Fibroblast of the conjunctiva (primary cell): ENCODE data around the gene PAFAH2.

Source experiments
- DNase-seq: peaks from one replicate; pipeline ENCODE4 v3.0.0-alpha.2; 2010; ENCODE audit warnings: low read depth

PAFAH2 gene

DNA sequence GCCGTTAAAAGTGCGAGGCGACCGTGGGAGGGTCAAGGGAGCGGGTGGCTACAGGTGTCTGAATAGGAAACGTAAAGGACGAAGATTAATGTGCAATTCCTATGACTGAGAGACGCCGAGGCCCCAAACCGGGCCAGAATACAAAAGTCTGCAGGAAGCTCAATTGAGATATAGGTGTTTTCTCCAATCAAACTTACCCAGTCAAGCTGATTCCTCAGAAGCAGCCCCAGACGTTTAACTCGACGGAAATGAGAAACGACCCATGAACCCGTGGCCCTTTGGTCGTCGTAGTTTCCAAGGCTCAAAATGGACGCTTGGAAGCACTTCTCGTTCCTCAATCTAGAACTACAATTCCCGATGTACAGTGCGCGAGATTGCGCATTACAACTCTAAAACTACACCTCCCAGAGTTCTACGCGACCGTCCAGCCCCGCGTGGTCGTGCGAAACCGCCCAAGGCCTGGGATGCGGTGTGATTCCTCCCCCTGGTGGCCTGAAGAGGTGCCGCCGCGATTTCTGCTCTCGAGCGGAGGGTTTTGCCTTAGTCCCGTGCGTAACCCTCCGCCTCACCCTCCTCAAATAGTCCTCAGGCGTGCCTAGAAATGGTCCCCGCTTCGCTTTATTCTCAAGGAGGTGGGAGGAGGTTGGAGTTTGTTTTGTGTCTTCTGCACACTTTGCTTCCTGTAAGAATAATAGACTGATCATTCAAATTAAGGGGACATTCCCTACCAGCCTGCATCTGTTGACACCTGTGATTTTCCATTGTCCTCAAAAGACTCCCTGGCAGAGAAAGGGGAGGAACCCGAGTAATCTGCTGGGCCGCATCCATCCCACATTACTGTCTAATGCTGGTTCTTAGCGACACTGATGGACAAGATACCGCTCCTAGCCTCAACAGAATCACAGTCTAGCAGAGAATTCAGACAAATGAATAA, at the start of gene PAFAH2:
Gene PAFAH2 (minus strand): TSS at position 236 of the 934 bp plus-strand sequence. CDS start 7,247 bp downstream, outside the sequence.
- peak; percentile 98 for DNase-seq

DNA sequence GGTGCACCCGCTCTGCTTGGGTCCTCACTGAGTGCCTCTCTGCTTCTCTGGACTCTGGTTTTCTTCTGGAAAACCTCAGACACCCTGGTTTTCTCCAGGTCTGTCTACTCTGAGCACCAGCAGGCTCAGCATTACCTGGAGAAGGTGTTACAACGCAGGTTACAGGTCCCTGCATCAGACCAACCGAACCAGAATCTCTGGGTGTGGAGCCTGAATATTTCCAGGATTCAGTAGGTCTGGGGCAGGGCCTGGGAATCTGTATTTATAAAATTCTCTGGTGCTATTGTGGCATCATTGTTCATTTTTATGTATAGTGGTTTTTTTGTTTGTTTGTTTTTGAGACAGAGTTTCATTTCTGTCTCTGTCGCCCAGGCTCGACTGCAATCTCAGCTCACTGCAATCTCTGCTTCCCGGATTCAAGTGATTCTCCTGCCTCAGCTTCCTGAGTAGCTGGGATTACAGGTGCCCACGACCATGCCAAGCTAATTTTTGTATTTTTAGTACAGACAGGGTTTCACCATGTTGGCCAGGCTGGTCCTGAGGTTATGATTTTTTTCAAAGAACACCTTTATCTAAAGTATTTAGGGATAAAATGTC, 49.5 kb upstream of the PAFAH2 start:
- DNase-seq: no peak

DNA sequence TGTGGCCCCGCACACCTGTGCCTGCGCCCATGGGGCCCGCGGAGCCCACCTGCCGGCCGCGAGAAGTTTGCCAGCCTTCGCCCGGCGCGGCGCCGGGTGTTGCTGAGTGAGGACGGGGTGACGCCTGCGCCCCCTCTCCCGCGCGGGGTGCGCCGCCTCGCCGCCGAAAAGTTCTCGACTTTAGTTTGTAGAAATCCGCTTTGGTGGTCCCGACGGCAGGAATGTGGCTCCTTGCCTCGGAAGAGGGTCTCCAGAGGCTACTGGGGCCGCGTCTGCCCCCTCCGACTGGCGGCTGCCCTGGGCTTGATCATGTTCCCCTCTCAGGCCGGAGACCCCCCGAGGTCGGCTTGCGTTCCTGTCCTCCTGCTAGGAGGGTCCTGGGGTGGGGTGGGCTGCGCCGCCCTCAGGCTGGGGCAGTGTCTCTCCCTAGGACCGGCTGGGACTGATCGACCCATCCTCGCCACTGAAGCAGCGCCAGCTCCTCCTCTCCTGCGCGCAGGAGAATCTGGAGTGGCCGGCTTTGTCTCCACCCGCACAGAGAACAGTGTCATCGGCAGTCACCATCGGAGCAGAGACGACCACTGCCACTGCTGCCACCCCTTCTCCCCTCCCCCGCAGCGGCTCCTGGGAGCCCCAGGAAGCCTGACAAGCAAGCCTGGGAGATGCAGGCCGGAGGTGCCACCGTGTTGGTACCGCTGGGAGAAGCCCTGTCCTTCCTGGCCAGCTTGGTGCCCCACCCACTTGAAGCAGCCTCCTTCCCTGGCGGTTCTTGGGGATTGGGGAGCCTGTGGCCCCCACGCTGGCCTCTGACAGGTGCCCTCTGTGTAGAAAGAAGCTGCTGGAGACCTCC, 48.6 kb upstream of the PAFAH2 start:
- no peak for DNase-seq

DNA sequence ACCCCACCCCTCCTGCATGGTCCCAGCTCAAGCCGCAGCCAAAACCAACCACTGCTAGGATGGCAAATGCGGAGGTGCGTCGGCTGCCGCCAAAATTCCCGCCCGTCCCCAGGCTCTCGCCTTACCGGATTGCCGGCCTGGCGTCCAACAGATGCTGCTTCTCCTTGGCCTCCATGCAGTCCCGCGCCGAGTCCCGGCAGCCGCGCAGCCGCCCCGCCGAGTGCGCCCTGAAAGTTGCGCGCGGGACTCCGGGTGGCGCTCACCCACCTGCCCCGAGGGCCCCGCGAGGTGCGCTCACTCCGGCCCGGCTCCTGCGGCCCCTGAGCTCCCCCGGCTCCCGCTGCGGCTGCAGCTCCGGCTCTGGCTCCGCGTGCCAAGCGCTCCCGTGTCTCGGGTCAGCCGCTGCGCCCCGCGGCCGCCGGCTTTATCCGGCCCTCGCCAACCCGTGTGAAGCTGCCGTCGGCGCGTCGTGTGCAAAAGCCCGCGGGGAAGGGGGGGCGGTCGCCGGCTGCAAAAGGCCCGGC, 47.9 kb upstream of the PAFAH2 start, which contains the start of gene SLC30A2:
Gene SLC30A2 (minus strand): TSS at position 397 of the 524 bp plus-strand sequence. CDS start 222 bp downstream, at position 175.
- no peak for DNase-seq

DNA sequence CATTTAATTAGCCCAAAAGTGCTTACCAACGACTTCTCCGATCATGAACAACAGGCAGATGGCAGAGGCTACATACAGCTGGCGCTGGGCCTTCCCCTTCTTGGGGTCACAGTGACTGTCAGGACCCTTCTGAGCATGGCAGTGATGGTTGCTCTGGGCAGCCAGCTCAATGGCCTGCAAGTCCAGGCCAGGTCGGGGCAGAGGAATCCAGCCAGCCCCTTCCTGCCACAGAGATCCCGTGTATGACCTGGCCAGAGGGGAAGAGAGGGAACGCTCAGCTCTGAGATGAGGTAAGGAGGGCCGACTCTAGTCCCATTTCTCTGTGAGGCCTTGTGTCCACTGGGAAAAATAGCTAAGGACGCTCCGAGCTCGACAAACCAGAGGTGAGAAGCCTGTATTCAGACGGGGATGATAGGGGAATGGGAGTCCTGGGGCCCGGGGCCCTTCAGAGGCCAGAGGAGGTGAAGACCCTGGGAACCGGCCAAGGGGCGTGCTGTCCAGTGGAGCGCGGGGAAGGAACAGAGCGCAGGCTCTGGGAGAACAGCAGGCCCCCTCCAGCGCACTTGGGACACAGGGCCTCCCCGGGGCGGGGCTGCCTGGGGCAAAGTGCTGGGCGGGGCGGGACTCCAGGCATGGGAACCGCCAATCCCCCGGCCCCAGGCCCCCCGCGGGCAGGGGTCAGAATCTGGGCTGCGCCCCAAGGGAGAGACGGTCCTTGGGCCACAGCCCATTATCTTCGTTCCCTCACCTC, 47.3 kb upstream of the PAFAH2 start:
- DNase-seq: no peak

DNA sequence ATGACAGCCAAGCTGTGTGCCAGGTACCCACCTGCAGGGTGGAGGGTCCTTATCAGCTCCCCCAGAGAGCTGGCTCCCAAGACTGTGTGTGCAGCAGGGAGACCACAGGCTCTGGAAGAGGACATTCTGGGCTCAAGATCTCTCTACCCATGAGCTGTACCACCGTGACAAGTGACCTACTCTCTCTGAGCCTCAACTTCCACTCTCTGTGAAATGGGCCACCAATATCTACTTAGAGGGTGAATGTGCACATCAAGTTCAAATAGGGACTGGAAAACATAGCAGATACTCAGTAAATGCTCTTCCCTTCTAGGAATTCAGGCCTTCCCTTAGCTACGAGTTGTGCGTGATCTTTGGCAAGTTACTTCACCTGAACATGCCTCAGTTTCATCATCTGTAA, 46.6 kb upstream of the PAFAH2 start:
- no peak for DNase-seq

DNA sequence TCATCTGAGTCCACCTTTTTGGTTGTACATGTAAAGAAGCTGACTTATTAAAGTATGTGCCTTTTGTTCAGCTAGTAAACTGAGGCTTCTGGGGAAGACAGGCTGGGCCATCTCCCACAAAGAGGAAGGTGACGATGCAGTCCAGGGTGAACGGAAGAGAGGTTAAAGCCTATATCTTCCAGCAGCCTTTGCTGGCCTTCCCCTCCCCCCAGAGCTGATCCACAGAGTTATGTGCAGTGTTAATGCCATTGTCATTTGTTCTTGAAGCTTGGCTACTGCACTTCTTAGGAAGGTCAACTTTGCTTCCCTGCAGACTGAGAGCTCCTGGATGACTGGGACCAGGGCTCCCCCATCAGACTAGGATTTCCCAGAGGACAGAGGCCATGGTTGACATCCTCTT, 45.9 kb upstream of the PAFAH2 start:
- no peak for DNase-seq

DNA sequence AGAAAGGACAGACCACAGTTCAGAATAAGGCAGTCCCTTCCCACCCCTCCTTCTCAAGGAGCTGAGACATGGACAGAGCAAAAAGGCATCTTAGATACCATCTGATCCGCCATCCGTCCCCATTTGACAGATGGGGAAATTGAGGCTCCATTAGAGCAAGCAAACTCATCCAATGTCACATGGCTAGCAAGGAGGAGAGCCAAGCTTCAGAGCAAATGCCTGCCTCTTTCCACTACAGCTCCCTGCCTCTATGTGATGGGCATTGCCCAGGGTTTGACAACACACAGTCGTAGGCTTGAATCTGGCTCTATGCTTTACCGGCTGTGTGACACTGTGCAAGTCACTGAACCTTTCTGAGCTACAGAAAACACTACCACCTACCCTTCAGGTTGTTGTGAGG, 44.1 kb upstream of the PAFAH2 start:
- DNase-seq: no peak

DNA sequence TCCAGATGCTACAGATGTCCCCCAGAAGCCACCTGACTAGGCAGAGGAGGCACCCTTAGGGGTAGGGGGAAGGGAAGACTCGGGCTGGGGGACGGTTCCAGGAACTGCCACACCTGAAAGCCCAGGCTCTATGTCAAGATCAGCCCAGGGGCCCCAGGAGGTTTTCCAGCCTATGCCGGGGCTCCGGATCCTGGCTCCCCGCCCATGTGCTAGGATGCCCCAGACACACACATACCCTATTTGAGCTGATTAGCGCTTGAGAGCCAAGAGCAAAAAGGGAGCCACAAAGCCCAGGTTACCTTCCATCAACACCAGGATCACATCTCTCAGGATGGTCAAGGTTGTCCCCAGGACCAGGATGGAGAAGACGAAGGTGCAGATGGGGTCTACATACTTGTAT, 43.5 kb upstream of the PAFAH2 start:
- DNase-seq: no peak

DNA sequence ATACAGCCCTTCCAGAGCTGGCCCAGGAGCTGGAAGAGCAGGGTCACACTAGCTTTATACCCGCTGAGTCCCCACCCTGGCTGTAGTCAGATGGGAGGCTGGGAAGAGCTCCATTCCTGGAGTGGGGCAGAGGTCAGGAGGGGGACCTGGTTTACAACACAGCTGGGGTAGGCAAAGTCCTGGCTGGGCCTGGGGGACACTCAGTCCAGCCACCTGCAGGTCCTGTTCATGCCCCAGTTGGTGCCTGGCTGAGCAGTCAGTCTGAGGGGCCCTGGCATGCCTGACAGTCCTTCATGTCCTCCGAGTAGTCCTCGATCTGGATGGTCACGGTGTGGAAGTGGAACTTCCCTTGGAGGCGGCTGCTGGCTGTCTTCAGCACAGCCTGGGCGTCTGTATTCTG, 41.0 kb upstream of the PAFAH2 start:
- no peak for DNase-seq

DNA sequence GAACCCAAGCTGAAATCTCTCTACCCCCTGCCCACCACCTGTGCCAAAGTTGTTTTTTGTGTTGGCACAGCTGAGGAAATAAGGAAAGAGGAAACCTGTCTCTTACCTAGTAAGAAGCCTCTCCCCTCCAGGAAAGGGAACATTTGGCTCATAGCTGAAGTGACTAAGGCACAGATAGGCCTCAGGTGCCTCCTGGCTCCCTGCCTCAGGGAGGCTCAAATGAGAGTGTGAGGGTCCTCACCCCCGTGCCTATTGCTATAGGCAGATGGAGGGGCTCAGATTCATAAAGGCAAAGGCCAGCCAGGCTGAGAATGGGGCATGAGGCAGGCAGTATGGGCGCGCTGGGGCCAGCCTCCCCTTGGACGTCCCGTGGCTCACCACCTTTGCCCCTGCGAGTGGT, 40.6 kb upstream of the PAFAH2 start:
- no peak for DNase-seq

DNA sequence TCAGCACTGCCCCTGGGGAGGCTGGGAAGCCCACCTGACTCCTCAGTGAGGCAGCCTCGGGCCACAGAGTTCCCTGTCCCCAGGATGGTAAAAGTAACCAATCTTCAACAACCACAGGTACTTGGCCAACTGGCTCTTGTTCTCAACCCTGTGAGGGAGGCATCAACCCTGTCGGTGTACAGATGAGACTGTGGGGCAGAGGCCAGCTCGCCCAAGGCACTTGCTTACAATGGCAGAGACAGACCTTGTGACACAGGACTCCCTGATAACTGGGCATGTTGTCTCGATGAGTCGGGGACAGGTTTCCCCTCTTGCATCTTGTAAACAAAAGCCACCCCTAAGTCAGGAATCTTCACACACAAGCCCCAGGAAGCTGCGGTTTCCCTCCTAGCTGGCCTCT, 40.0 kb upstream of the PAFAH2 start:
- no peak for DNase-seq

DNA sequence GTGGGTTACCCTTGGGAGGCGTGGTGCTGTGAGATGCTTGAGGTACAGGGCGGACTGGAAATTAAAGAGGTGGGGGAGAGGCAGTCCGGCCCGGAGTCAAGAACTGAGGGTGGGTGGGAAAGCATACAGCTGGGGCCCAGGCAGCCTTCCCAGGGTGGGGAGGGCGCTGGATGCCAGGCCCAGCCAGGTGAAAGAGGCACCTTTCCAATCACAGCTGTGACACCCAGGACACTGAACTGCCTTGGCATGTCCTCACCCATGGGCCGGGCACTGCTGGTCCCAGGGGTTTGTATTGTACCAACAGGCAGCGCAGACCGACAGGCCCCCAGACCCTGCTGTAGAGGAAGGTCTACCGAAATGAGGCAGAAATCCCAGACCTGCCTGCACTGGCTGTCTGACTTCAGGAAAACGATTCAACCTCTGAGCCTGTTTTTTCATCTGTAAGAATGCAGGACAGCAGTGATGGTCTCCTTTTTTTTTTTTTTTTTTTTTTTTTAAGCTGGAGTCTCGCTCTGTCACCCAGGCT, 39.0 kb upstream of the PAFAH2 start:
- no peak for DNase-seq

DNA sequence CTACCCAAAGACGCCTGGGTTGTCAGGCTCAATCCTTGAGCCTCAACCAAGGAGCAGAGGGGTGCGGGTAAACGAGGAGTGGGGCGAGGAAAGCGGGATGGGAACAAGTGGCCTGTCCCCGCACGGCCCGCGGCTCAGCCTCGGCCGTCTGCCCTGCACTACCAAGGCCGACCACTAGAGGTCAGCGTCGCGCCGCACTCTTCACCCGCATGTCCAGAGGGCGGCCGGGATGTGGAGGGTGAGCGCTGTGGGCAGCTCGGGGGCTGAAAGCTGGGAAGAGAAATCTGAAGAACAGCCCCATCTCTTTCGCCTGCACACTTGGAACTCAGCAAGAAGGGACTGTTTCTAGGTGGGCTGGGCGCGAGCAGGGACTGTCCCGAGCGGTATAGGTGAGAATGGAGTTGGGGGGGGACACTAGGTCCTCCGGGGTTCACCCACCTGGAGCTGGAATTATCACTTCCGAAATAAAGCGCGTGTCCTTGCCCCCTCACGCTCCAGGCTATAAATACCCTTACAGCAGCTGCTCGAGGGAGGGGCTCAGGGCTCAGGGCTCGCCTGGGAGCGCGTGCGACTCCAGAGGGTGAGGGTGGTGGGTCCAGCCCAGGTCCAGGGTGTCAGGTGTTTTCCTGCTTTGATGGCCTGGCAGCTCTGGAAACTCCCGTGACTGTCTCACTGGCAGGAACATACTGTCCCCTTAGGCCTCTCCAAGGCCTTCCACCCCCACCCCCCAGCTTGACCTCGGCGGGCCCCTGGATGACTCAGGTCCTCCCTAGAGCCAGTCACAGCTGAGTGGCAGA, 38.3 kb upstream of the PAFAH2 start:
- peak; percentile 34 for DNase-seq

DNA sequence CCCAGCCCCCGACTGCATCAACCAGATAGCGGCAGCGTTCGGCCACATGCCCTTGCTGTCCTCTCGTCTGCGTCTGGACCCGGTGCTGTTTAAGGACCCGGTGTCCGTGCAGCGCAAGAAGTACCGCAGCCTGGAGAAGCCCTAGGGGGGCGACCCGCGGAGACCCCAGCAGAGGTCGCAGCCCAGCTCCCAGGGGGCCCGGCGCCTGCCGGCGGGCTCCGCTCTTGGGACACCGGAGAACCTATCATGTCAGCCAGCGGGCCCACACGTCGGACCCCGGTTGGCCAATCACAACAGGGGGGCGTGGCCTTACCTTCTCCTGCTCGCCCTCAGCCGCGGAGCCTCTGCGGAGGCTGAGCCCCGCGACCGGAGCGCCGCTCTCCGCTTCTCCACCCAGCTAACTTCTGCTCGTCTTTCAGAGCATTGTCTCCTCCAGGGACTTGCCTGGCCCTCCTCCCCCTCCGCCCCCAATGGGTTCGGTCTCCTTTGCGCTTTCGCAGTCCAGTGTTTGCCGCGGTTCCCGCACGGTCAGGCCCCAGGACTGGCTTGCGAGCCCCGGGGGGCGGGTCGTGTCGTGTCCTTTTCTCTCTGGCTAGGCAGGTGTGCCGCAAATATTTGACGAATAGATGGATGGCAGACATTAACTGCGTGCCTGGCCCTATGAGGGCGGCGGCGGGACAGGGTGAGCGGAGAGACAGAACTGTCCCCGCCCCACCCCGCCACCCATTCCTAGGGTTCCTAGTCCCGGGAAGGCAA, 37.5 kb upstream of the PAFAH2 start:
- peak; percentile 82 for DNase-seq

DNA sequence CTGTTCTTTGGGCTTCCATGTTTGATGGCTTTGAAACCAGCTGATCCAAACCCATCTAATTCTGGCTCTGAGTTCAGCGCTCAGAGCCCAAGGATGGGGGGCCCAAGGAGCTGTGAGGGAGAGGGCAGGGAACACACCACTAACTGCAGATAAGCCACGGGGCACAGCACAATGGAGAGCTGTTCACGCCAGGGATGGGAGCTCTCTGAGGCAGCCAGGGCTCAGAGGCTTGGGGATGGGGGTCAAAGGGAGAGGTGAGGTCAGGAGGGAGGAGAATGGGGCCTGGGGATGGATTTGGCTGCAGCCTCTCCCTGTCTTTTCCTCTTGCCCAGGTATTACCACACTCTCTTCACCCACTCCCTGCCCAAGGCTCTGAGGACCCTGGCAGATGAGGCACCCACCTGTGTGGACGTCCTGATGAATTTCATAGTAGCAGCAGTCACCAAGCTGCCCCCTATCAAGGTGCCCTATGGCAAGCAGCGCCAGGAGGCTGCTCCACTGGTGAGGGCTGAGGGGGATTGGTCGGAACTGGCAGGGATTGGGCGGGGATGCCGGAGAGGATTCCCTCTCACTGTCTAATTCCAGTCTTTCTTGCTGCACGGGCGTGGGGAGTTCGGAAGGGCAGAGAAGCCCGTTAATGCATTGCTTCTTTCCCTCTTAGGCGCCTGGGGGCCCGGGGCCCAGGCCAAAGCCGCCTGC, 36.8 kb upstream of the PAFAH2 start:
- no peak for DNase-seq

DNA sequence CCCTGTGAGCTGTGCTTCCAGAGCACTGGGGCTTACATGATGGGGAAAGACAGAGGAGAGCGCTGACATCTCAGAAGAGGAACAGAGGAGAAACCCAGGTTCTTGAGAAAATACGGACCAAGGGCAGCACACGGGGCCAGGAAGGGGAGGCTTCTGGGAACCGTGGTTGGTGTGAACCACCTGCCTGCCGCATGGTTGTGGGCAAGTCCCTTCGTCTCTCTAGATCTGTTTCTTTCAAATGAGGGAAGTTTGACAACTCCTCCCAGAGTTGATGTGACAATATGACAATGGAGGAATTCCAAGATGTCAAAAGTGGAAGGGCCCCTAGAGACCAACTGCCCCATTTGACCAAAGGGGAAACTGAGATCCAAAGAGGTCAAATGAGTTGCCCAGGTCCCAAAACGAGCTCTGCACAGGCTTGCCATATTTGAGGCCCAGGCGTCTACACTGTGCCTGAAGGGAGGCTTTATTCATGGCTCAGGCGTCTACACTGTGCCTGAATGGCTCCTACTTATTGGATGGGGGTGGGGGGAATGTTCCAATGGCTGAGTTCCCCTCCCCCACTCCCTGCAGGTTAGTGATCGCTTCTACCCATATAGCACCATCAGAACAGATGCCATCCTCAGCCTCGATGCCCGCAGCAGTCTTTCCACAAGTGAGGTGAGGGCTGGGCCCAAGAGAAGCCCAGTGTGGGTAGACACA, 34.9 kb upstream of the PAFAH2 start:
- no peak for DNase-seq

DNA sequence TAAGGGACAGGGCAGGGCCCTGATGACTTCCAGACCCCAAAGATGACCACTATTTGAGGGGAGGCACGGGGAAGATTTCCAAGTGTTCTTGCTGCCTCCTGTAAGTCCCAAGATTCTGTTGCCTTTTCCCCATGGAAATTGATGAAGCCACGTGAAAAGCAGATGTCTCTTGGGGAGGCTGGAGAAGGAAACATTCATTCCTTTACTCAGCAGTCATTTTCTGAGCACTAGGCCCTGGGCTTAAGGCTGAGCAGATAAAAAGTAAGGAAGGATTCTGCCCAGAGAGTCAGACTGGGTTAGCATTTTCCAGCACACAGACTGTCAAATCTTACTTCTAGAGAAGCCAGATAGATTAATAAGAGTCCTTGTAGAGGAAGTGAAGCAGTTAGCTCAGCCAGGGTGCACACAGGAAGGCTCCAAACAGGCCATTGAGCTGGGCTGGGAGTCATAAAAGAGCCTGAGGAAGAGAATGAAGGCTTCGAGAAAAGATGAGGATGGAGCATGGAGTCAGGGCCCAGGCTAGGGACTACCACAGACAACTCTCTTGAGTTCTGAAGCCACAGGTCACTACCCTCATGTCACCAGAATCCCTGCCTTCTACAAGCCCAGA, 33.9 kb upstream of the PAFAH2 start:
- DNase-seq: no peak
